GM12878 (cell line): Measurements from ENCODE around the gene MAP1A. TPM values are rescaled to one million over a fixed set of nuclear protein-coding genes. Genes with fewer than 3 reads are reported as not detected.

Source experiments
- ATAC-seq: fragments of 200-7000 bp; cut with Tn5 transposase; 3 replicates; pipeline ENCODE4 v1.9.1; 2020; ENCODE audit warnings: mild to moderate bottlenecking, moderate library complexity
- BruUV-seq: library from RNA; stranded (reverse); fragments of 400-500 nt; replicated peaks from 2 replicates; lab custom pipeline; 2021; lab: Mats Ljungman, UMichigan
- CTCF ChIA-PET: fragments of 300-600 bp; sonication (Branson Sonifier 250); formaldehyde crosslinking; extraction: SDS; loops from one replicate; lab custom pipeline; 2021; ENCODE audit warnings: inconsistent platforms; lab: Yijun Ruan, JAX
- POLR2A ChIA-PET: fragments of 350-600 bp; formaldehyde crosslinking; extraction: SDS; loops from one replicate; lab custom pipeline; 2021; ENCODE audit warnings: inconsistent platforms; lab: Charles Lee
- RAD21 ChIA-PET: fragments of 300-600 bp; sonication (Branson Sonifier 250); formaldehyde crosslinking; loops from one replicate; lab custom pipeline; 2023; ENCODE audit warnings: antibody characterized with exemption; ENCODE audit not compliant: unreplicated experiment; lab: Charles Lee
- SMC1A ChIA-PET: fragments of 300-600 bp; sonication (Branson Sonifier 250); formaldehyde crosslinking; loops from one replicate; lab custom pipeline; 2023; ENCODE audit not compliant: unreplicated experiment, uncharacterized antibody; lab: Charles Lee
- DNase-seq: peaks from one replicate; pipeline ENCODE4 v3.0.0-alpha.2; 2011; ENCODE audit warnings: low read depth, low spot score
- FAIRE-seq: peaks from 3 replicates; lab custom pipeline; 2011; peaks lifted over from hg19 to GRCh38; lab: Jason Lieb, UNC
- H2AFZ ChIP-seq: 2 replicates; pipeline ENCODE4 v1.6.0; 2011; ENCODE audit warnings: low read depth, low read length, control low read depth; ENCODE audit not compliant: control insufficient read depth
- H3K27ac ChIP-seq: 2 replicates; pipeline ENCODE4 v1.5.1; 2011; ENCODE audit warnings: control low read depth; ENCODE audit not compliant: control insufficient read depth, insufficient read depth
- H3K27me3 ChIP-seq, 2 experiments: replicated peaks in 1 of 2; 2 replicates each; pipeline versions ENCODE4 v1.6.0 to v1.6.1; 2011; ENCODE audit warnings: low read length in 1 of 2; ENCODE audit not compliant: control insufficient read depth in 2 of 2, insufficient read depth in 2 of 2
- H3K36me3 ChIP-seq, 2 experiments: 2 replicates each; pipeline ENCODE4 v1.5.1; 2011; ENCODE audit warnings: low read length in 1 of 2; ENCODE audit not compliant: control insufficient read depth in 2 of 2, insufficient read depth in 2 of 2
- H3K4me1 ChIP-seq: 2 replicates; pipeline ENCODE4 v1.6.1; 2011; ENCODE audit warnings: mild to moderate bottlenecking, low read length, moderate library complexity, mixed read lengths; ENCODE audit not compliant: control insufficient read depth, insufficient read depth
- H3K4me2 ChIP-seq: 2 replicates; pipeline ENCODE4 v1.6.0; 2011; ENCODE audit warnings: control low read depth; ENCODE audit not compliant: control insufficient read depth, insufficient read depth
- H3K4me3 ChIP-seq: fragments of 200-600 bp; sonication (generic); 2 replicates; pipeline ENCODE4 v1.5.1; 2016
- H3K79me2 ChIP-seq: 2 replicates; pipeline ENCODE4 v1.6.0; 2011; ENCODE audit warnings: low read length; ENCODE audit not compliant: control insufficient read depth, insufficient read depth
- H3K9ac ChIP-seq: 2 replicates; pipeline ENCODE4 v1.8.0; 2011; ENCODE audit warnings: low read length, control low read depth, mixed read lengths; ENCODE audit not compliant: control insufficient read depth, insufficient read depth
- H3K9me3 ChIP-seq: replicated peaks from 3 replicates; pipeline ENCODE4 v1.5.1; 2011; ENCODE audit warnings: mild to moderate bottlenecking, low read length; ENCODE audit not compliant: control insufficient read depth, insufficient read depth
- H4K20me1 ChIP-seq: 2 replicates; pipeline ENCODE4 v1.6.0; 2011; ENCODE audit not compliant: control insufficient read depth, insufficient read depth
- EZH2 ChIP-seq: IDR thresholded peaks from 2 replicates; pipeline ENCODE4 v1.6.1; 2012; ENCODE audit warnings: low read depth, mild to moderate bottlenecking, control low read depth, inconsistent platforms, low read length, borderline replicate concordance; ENCODE audit not compliant: control insufficient read depth
- RB1 ChIP-seq: fragments of 450-650 bp; formaldehyde crosslinking; IDR thresholded peaks from 2 replicates; pipeline ENCODE4 v1.6.1; 2017; ENCODE audit warnings: mild to moderate bottlenecking, borderline replicate concordance
- SP1 ChIP-seq: IDR thresholded peaks from one replicate; pipeline ENCODE4 v1.6.1; 2011; ENCODE audit warnings: low read depth, low read length
- SRF ChIP-seq, 2 experiments: IDR thresholded peaks; 2 replicates each; pipeline ENCODE4 v1.6.1; 2011; ENCODE audit warnings: low read depth in 2 of 2, low read length in 2 of 2, mild to moderate bottlenecking in 1 of 2, moderate library complexity in 1 of 2
- TARDBP ChIP-seq: IDR thresholded peaks from 2 replicates; pipeline ENCODE4 v1.6.1; 2016; ENCODE audit warnings: borderline replicate concordance
- TCF3 ChIP-seq: IDR thresholded peaks from 2 replicates; pipeline ENCODE4 v1.6.1; 2012; ENCODE audit warnings: low read depth, mild to moderate bottlenecking, low read length, borderline replicate concordance; ENCODE audit not compliant: insufficient read depth
- ZNF207 ChIP-seq: fragments of 450-650 bp; IDR thresholded peaks from 2 replicates; pipeline ENCODE4 v1.6.1; 2014; ENCODE audit warnings: antibody characterized with exemption, mild to moderate bottlenecking, borderline replicate concordance
- WGBS: methylation state at CpG from one replicate; pipeline ENCODE4 v1.1.6; 2016; ENCODE audit warnings: low lambda C conversion rate; ENCODE audit not compliant: insufficient replicate concordance, insufficient coverage; ENCODE audit errors: missing lambda C conversion rate; 5-methylcytosine and 5-hydroxymethylcytosine counted together
- in situ Hi-C: fragments of 300-500 bp; cut with MboI; formaldehyde crosslinking; loops from 9 replicates; pipeline ENCODE4 v1.14.3; 2018; ENCODE audit warnings: mixed read lengths
- intact Hi-C: fragments of 100-400 bp; cut with micrococcal nuclease; formaldehyde crosslinking; loops from one replicate; pipeline ENCODE4 v1.14.2; 2022; ENCODE audit not compliant: unreplicated experiment
- polyA plus RNA-seq, 11 experiments: library from polyadenylated mRNA; depleted of rRNA in 4 of 11; unstranded in 6 of 11; stranded (reverse) in 5 of 11; fragments of >200 nt; fragmentation: Nextera tagmentation in 4 of 11; fragmentation: Illumina TruSeq in 1 of 11; extraction: Ambion mirVana in 4 of 11; extraction: Trizol in 1 of 11; gene quantifications; 1 replicate in 1 of 11; 2 replicates in 10 of 11; pipeline versions ENCODE4 v1.2.1 to v1.2.3, GENCODE V29; 2011 to 2016; ENCODE audit warnings: inconsistent platforms in 2 of 11, missing spikeins in 2 of 11, low read depth in 1 of 11
- total RNA-seq, 4 experiments: library from RNA; depleted of rRNA in 3 of 4; stranded (reverse); fragments of >200 nt in 3 of 4; fragmentation: Illumina TruSeq in 1 of 4; extraction: Trizol in 1 of 4; gene quantifications; 2 replicates each; pipeline versions ENCODE4 v1.2.1 to v1.2.3, GENCODE V29; 2013 to 2021
- TF ChIP-seq, protein P1 (sequence below): fragments of 150-350 bp; IDR thresholded peaks from 2 replicates; pipeline ENCODE4 v1.6.1; 2014; ENCODE audit warnings: mild to moderate bottlenecking, low read depth, low read length
- TF ChIP-seq, protein P2 (sequence below): fragments of 450-650 bp; IDR thresholded peaks from 2 replicates; pipeline ENCODE4 v1.6.1; 2017; ENCODE audit warnings: borderline replicate concordance
- TF ChIP-seq, protein P3 (sequence below): fragments of 450-650 bp; IDR thresholded peaks from 2 replicates; pipeline ENCODE4 v1.6.1; 2016; ENCODE audit warnings: mild to moderate bottlenecking

The MAP1A gene
- total and polyA plus RNA-seq, 10 of the 15 experiments (the other 5 are each of a cell fraction or from before 2014, with no cell fraction given): under 0.01 to 0.10 (median 0.05) TPM

DNA sequence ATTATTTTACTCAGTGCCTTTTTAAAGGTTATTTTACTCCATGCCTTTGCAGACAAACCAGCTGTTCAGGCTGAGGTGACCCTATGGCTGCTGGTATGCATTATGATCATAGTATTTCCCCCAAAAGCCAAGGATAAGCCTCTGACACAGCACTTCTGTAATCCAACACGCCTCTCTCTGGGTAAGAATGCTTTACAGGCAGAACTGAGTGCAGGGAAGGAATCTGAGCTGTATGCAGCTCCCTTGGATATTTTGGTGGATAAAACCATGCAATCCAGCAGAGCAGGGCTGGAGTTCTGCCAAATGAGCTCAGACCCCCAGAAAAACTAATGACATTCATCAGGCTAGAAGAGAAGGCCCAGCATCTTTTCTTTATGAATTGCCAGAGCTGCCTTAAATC lies 11.7 kb upstream of the MAP1A start:
- Histone ChIP-seq H3K27me3 (no peaks in the 10 kb centered on the region), H3K9me3 (no peaks in the 10 kb centered on the region), H3K4me2 (no peak overlapping the region), H3K27ac (no peak overlapping the region), H3K9ac (no peak overlapping the region), H3K4me3 (no peak overlapping the region), H3K79me2 (no peaks in the 10 kb centered on the region), H3K4me1 (no peaks in the 10 kb centered on the region), H2AFZ (no peak overlapping the region), H4K20me1 (no peaks in the 10 kb centered on the region), H3K36me3 (no peaks in the 10 kb centered on the region)
- ChIA-PET RAD21 (no interaction called here), POLR2A (no interaction called here), CTCF (no interaction called here), SMC1A (interaction anchor here (1.2 kb wide), 1 partner anchor 11 kb away, joined by 3 read pairs; no protein-coding TSS in a partner anchor)
- DNase-seq (no peak), FAIRE-seq (no peak), ATAC-seq (no peak)
- in situ Hi-C loops: no loop called here
- intact Hi-C loops: no loop called here
- TF ChIP-seq SP1 (no peak), TARDBP (no peak)
- TF ChIP-seq, protein P1, sequence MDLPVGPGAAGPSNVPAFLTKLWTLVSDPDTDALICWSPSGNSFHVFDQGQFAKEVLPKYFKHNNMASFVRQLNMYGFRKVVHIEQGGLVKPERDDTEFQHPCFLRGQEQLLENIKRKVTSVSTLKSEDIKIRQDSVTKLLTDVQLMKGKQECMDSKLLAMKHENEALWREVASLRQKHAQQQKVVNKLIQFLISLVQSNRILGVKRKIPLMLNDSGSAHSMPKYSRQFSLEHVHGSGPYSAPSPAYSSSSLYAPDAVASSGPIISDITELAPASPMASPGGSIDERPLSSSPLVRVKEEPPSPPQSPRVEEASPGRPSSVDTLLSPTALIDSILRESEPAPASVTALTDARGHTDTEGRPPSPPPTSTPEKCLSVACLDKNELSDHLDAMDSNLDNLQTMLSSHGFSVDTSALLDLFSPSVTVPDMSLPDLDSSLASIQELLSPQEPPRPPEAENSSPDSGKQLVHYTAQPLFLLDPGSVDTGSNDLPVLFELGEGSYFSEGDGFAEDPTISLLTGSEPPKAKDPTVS: no peak
- 52% methylated on average over 1 of the region's 1 CpG for WGBS
- BruUV-seq: no TSS peak

DNA sequence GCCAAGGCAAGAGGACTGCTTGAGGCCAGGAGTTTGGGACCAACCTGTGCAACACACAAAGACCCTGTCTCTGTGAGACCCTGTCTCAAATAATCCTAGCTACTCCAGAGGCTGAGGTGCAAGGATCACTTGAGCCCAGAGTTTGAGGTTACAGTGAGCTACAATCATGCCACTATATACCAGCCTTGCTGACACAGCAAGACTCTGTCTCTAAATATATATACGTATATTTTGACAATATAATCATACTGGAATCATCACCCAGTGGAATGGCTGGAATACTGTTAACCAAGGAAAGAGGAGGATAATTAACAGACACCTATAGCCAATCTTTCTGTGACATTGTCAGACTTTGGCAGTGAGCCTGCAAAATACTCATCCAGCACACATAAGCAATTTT lies 9.0 kb upstream of the MAP1A start:
- RAD21 ChIA-PET: no interaction called here
- FAIRE-seq (no peak), DNase-seq (no peak), ATAC-seq (no peak)
- POLR2A ChIA-PET: no interaction called here
- BruUV-seq: no TSS peak
- no peak overlapping the region for H3K9ac ChIP-seq
- SMC1A ChIA-PET: no interaction called here
- H3K4me3 ChIP-seq: no peak overlapping the region
- H3K9me3 ChIP-seq: no peaks in the 10 kb centered on the region
- CTCF ChIA-PET: interaction anchor here (0.6 to 1.5 kb wide), 2 partner anchors 67 to 656 kb away, joined by 3 to 4 read pairs; no protein-coding TSS in a partner anchor
- intact Hi-C loops (no loop called here), in situ Hi-C loops (no loop called here)
- TF ChIP-seq, protein P2, sequence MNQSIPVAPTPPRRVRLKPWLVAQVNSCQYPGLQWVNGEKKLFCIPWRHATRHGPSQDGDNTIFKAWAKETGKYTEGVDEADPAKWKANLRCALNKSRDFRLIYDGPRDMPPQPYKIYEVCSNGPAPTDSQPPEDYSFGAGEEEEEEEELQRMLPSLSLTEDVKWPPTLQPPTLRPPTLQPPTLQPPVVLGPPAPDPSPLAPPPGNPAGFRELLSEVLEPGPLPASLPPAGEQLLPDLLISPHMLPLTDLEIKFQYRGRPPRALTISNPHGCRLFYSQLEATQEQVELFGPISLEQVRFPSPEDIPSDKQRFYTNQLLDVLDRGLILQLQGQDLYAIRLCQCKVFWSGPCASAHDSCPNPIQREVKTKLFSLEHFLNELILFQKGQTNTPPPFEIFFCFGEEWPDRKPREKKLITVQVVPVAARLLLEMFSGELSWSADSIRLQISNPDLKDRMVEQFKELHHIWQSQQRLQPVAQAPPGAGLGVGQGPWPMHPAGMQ: no peak
- TF ChIP-seq, protein P3, sequence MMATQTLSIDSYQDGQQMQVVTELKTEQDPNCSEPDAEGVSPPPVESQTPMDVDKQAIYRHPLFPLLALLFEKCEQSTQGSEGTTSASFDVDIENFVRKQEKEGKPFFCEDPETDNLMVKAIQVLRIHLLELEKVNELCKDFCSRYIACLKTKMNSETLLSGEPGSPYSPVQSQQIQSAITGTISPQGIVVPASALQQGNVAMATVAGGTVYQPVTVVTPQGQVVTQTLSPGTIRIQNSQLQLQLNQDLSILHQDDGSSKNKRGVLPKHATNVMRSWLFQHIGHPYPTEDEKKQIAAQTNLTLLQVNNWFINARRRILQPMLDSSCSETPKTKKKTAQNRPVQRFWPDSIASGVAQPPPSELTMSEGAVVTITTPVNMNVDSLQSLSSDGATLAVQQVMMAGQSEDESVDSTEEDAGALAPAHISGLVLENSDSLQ: no peak
- TF ChIP-seq RB1 (no peak), SRF (IDR thresholded peaks at IDR 0.05; ENCODE audit: low read depth in 2 of 2, low read length in 2 of 2) (no peak), ZNF207 (no peak), EZH2 (no peak), TCF3 (no peak)
- H3K36me3 ChIP-seq: no peaks in the 10 kb centered on the region
- H3K27me3 ChIP-seq: peaks cover 0 to 3% of the 10 kb centered on the region in 2 experiments; a peak in 2 of 4 replicates
- H2AFZ ChIP-seq: no peak overlapping the region
- H3K27ac ChIP-seq: no peak overlapping the region
- no peaks in the 10 kb centered on the region for H4K20me1 ChIP-seq
- H3K4me2 ChIP-seq: no peak overlapping the region
- WGBS: 52% methylated on average over 1 of the region's 1 CpG
- H3K4me1 ChIP-seq: peaks cover 6% of the 10 kb centered on the region
- H3K79me2 ChIP-seq: no peaks in the 10 kb centered on the region
